Naive B cell (primary cell): ENCODE data around the gene SLC49A4. TPM values are rescaled to one million over a fixed set of nuclear protein-coding genes. Genes with fewer than 3 reads are reported as not detected.

Experiments
- ATAC-seq, 2 donors: fragments of 150-1000 bp; cut with Tn5 transposase; 2 replicates each; pipeline ENCODE4 v1.10.0; 2021; ENCODE audit warnings: low read depth in 2 of 2, mild to moderate bottlenecking in 2 of 2, moderate library complexity in 2 of 2
- DNase-seq: peaks from one replicate; pipeline ENCODE4 v3.0.0; 2022
- H3K27ac Mint-ChIP-seq, 6 donors: one replicate each; pipeline ENCODE4 v1.8.0; 2020 to 2022; ENCODE audit warnings: mild to moderate bottlenecking in 6 of 6, mixed read lengths in 6 of 6, moderate library complexity in 5 of 6, inconsistent platforms in 2 of 6
- H3K27me3 Mint-ChIP-seq, 3 donors: one replicate each; pipeline ENCODE4 v1.8.0; 2021 to 2022; ENCODE audit warnings: mixed read lengths in 3 of 3, mild to moderate bottlenecking in 1 of 3
- H3K36me3 Mint-ChIP-seq, 2 donors: one replicate each; pipeline ENCODE4 v1.8.0; 2020 to 2022; ENCODE audit warnings: mixed read lengths in 2 of 2, inconsistent platforms in 1 of 2, mild to moderate bottlenecking in 1 of 2
- H3K4me1 Mint-ChIP-seq, 3 donors: one replicate each; pipeline ENCODE4 v1.8.0; 2020 to 2022; ENCODE audit warnings: mixed read lengths in 3 of 3, inconsistent platforms in 1 of 3, mild to moderate bottlenecking in 1 of 3, moderate library complexity in 1 of 3
- H3K4me3 Mint-ChIP-seq, 8 donors: one replicate each; pipeline ENCODE4 v1.8.0; 2020 to 2022; ENCODE audit warnings: mild to moderate bottlenecking in 8 of 8, mixed read lengths in 8 of 8, moderate library complexity in 8 of 8, inconsistent platforms in 2 of 8
- H3K9me3 Mint-ChIP-seq, 7 donors: one replicate each; pipeline ENCODE4 v1.8.0; 2020 to 2022; ENCODE audit warnings: mixed read lengths in 7 of 7, mild to moderate bottlenecking in 5 of 7, inconsistent platforms in 2 of 7, moderate library complexity in 1 of 7
- polyA plus RNA-seq, 6 donors: library from polyadenylated mRNA; unstranded; fragments of 300-500 nt; fragmentation: Illumina TruSeq; gene quantifications; one replicate each; pipeline ENCODE4 v1.2.3, GENCODE V29; 2021; ENCODE audit warnings: low read depth in 6 of 6

Gene SLC49A4
- polyA plus RNA-seq, 6 donors from 2014 or later = 3.0 to 5.4 (median 4.3) TPM

GRCh38 chr3:122911901-122912300, 117.0 kb downstream of the SLC49A4 start:
- H3K27me3 Mint-ChIP-seq = peaks cover 17 to 56% (median 21%) of the 10 kb centered on the region in 3 donors
- peak overlapping the region in 2 of 8 donors; percentile 79 to 82 for H3K4me3 Mint-ChIP-seq

GRCh38 chr3:122912772-122913538, 118.1 kb downstream of the SLC49A4 start:
- peak overlapping the region in 4 of 8 donors; percentile 39 to 82 (median 60) for H3K4me3 Mint-ChIP-seq
- no peak overlapping the region for H3K27ac Mint-ChIP-seq
- peaks cover 12 to 52% (median 19%) of the 10 kb centered on the region in 3 donors for H3K27me3 Mint-ChIP-seq
- peak in 1 of 2 donors; percentile 13 for ATAC-seq
- peaks cover 0 to 7% of the 10 kb centered on the region in 2 donors for H3K36me3 Mint-ChIP-seq
- peaks cover 20 to 30% (median 27%) of the 10 kb centered on the region in 3 donors for H3K4me1 Mint-ChIP-seq
- no peak for DNase-seq
- peaks cover 0 to 2% (median 0%) of the 10 kb centered on the region in 7 donors for H3K9me3 Mint-ChIP-seq

More at GRCh38 chr3:122911901-122912300, 117.0 kb downstream of the SLC49A4 start:
- DNase-seq (no peak), ATAC-seq (no peak)
- Mint-ChIP-seq H3K4me1 (peaks cover 19 to 25% (median 24%) of the 10 kb centered on the region in 3 donors), H3K27ac (no peak overlapping the region), H3K36me3 (peaks cover 0 to 7% of the 10 kb centered on the region in 2 donors), H3K9me3 (peaks cover 0 to 3% (median 0%) of the 10 kb centered on the region in 7 donors)

- H3K36me3 Mint-ChIP-seq = peaks cover 0 to 7% of the 10 kb centered on the region in 2 donors
- no peak for ATAC-seq
- peaks cover 12 to 49% (median 19%) of the 10 kb centered on the region in 3 donors for H3K27me3 Mint-ChIP-seq
- peak overlapping the region in 3 of 8 donors; percentile 15 to 78 (median 48) for H3K4me3 Mint-ChIP-seq
- peaks cover 20 to 30% (median 27%) of the 10 kb centered on the region in 3 donors for H3K4me1 Mint-ChIP-seq
- peaks cover 0 to 2% (median 0%) of the 10 kb centered on the region in 7 donors for H3K9me3 Mint-ChIP-seq
- H3K27ac Mint-ChIP-seq = no peak overlapping the region
- DNase-seq = no peak
Measured at GRCh38 chr3:122913539-122914100, 118.8 kb downstream of the SLC49A4 start.

- Mint-ChIP-seq H3K4me3 (no peak overlapping the region), H3K27ac (peak overlapping the region in 2 of 6 donors; percentile 15 to 46), H3K4me1 (peaks cover 20 to 30% (median 27%) of the 10 kb centered on the region in 3 donors), H3K27me3 (peaks cover 7 to 41% (median 20%) of the 10 kb centered on the region in 3 donors), H3K36me3 (no peaks in the 10 kb centered on the region), H3K9me3 (no peaks in the 10 kb centered on the region)
- ATAC-seq (no peak), DNase-seq (no peak)
Measured at GRCh38 chr3:122915300-122916055, 120.6 kb downstream of the SLC49A4 start.

GRCh38 chr3:122916084-122916483, 121.2 kb downstream of the SLC49A4 start:
- Mint-ChIP-seq H3K9me3 (no peaks in the 10 kb centered on the region), H3K4me3 (no peak overlapping the region), H3K36me3 (no peaks in the 10 kb centered on the region), H3K4me1 (peaks cover 20 to 30% (median 27%) of the 10 kb centered on the region in 3 donors), H3K27me3 (peaks cover 7 to 42% (median 20%) of the 10 kb centered on the region in 3 donors), H3K27ac (peak overlapping the region in 2 of 6 donors; percentile 10 to 46)
- DNase-seq (no peak), ATAC-seq (peak; percentile 53 to 65)

GRCh38 chr3:122916580-122916979, 121.7 kb downstream of the SLC49A4 start:
- Mint-ChIP-seq H3K4me3 (peak overlapping the region in 2 of 8 donors; percentile 2 to 38), H3K4me1 (peaks cover 20 to 35% (median 27%) of the 10 kb centered on the region in 3 donors), H3K9me3 (no peaks in the 10 kb centered on the region), H3K27ac (peak overlapping the region in 1 of 6 donors; percentile 27), H3K36me3 (no peaks in the 10 kb centered on the region), H3K27me3 (peaks cover 7 to 40% (median 15%) of the 10 kb centered on the region in 3 donors)
- ATAC-seq (peak; percentile 44 to 49), DNase-seq (no peak)

GRCh38 chr3:122917412-122917811, 122.5 kb downstream of the SLC49A4 start:
- DNase-seq = no peak
- no peaks in the 10 kb centered on the region for H3K36me3 Mint-ChIP-seq

GRCh38 chr3:122918576-122919290, 123.9 kb downstream of the SLC49A4 start:
- ATAC-seq = no peak
- DNase-seq = no peak
- no peaks in the 10 kb centered on the region for H3K36me3 Mint-ChIP-seq
- peak overlapping the region in 1 of 8 donors; percentile 5 for H3K4me3 Mint-ChIP-seq
- H3K27me3 Mint-ChIP-seq = peaks cover 7 to 22% (median 15%) of the 10 kb centered on the region in 3 donors
- H3K9me3 Mint-ChIP-seq = no peaks in the 10 kb centered on the region
- no peak overlapping the region for H3K27ac Mint-ChIP-seq
- H3K4me1 Mint-ChIP-seq = peaks cover 23 to 32% (median 25%) of the 10 kb centered on the region in 3 donors

More at GRCh38 chr3:122917412-122917811, 122.5 kb downstream of the SLC49A4 start:
- Mint-ChIP-seq H3K27me3 (peaks cover 7 to 32% (median 15%) of the 10 kb centered on the region in 3 donors), H3K4me1 (peaks cover 22 to 33% (median 27%) of the 10 kb centered on the region in 3 donors), H3K9me3 (no peaks in the 10 kb centered on the region), H3K27ac (no peak overlapping the region), H3K4me3 (no peak overlapping the region)
- no peak for ATAC-seq

GRCh38 chr3:122919291-122919610, 124.4 kb downstream of the SLC49A4 start:
- Mint-ChIP-seq H3K4me3 (peak overlapping the region in 1 of 8 donors; percentile 5), H3K9me3 (no peaks in the 10 kb centered on the region), H3K27me3 (peaks cover 2 to 18% (median 15%) of the 10 kb centered on the region in 3 donors), H3K36me3 (no peaks in the 10 kb centered on the region), H3K27ac (no peak overlapping the region), H3K4me1 (peaks cover 21 to 29% (median 23%) of the 10 kb centered on the region in 3 donors)
- DNase-seq (no peak), ATAC-seq (no peak)

- Mint-ChIP-seq H3K27me3 (peaks cover 0 to 17% (median 15%) of the 10 kb centered on the region in 3 donors), H3K36me3 (no peaks in the 10 kb centered on the region), H3K9me3 (no peaks in the 10 kb centered on the region), H3K4me1 (peaks cover 12 to 19% (median 15%) of the 10 kb centered on the region in 3 donors), H3K4me3 (peak overlapping the region in 2 of 8 donors; percentile 37 to 74), H3K27ac (no peak overlapping the region)
- DNase-seq = no peak
- no peak for ATAC-seq
Measured at GRCh38 chr3:122920986-122921385, 126.1 kb downstream of the SLC49A4 start.

GRCh38 chr3:122921791-122922651, 127.2 kb downstream of the SLC49A4 start:
- DNase-seq (peak; percentile 20), ATAC-seq (peak; percentile 79 to 84)
- Mint-ChIP-seq H3K27ac (no peak overlapping the region), H3K36me3 (no peaks in the 10 kb centered on the region), H3K4me3 (peak overlapping the region in 7 of 8 donors; percentile 55 to 82 (median 73)), H3K9me3 (no peaks in the 10 kb centered on the region), H3K27me3 (peaks cover 0 to 17% (median 15%) of the 10 kb centered on the region in 3 donors), H3K4me1 (peaks cover 1 to 9% (median 5%) of the 10 kb centered on the region in 3 donors)

GRCh38 chr3:122923611-122924010, 128.7 kb downstream of the SLC49A4 start:
- DNase-seq (no peak), ATAC-seq (no peak)
- Mint-ChIP-seq H3K27ac (no peak overlapping the region), H3K4me3 (no peak overlapping the region), H3K4me1 (peaks cover 0 to 5% (median 4%) of the 10 kb centered on the region in 3 donors), H3K9me3 (no peaks in the 10 kb centered on the region), H3K36me3 (no peaks in the 10 kb centered on the region), H3K27me3 (peaks cover 0 to 22% (median 15%) of the 10 kb centered on the region in 3 donors)
